Uterus (tissue), 2 donors: ENCODE measurements around the gene CFAP251.

ENCODE experiments used
- POLR2A ChIP-seq, 2 donors: fragments of 450-650 bp; IDR thresholded peaks; one replicate each; pipeline ENCODE4 v1.6.1; 2016; ENCODE audit warnings: antibody characterized with exemption in 2 of 2, mild to moderate bottlenecking in 1 of 2, moderate library complexity in 1 of 2
- TF ChIP-seq, protein P1 (sequence below), 4 experiments: fragments of 200-600 bp in 2 of 4; fragments of 450-650 bp in 2 of 4; sonication (generic) in 2 of 4; IDR thresholded peaks; one replicate each; pipeline ENCODE4 v1.5.1; 2016 to 2019; ENCODE audit warnings: antibody characterized with exemption in 4 of 4, mild to moderate bottlenecking in 2 of 4, moderate library complexity in 1 of 4

DNA sequence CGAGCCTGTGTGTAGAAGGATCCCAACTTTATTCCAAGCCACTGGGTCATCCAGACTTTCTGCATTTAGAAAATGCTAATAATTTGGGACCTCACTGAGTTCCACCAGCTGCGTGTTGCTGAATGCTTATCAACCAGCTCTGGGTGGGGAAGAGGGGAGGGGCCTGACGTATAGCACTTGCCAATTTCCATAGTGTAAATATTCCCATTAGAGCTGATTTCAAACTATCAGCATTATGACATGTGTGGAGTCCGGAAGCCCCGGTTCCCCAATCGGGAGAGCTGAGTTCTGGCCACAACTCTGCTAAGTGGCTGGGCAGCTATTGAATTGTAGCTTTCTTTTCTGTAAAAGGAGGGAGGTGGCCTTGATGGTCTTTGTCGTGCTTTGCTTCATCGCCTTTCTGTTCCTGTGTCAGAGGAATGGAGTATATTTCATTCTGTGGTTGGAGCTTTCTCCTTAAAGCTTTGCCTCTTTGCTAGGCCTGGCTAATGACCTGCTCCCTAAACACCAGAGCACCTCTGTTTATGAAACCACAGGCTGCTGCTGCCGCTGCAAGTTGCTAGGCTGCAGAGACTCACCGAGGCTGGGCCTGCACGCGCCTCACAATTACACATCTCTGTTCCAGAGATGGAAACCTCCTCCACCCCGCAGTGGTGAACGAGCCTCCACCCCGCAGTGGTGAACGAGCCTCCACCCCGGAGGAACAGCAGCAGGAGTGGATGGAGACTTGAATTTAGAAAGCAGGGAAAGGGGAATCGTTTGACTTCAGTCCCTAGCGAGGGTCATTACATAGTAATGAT is 95.6 kb downstream of the CFAP251 start:
- no peak for TF ChIP-seq POLR2A (IDR thresholded peaks at IDR 0.05)
- TF ChIP-seq, protein P1, sequence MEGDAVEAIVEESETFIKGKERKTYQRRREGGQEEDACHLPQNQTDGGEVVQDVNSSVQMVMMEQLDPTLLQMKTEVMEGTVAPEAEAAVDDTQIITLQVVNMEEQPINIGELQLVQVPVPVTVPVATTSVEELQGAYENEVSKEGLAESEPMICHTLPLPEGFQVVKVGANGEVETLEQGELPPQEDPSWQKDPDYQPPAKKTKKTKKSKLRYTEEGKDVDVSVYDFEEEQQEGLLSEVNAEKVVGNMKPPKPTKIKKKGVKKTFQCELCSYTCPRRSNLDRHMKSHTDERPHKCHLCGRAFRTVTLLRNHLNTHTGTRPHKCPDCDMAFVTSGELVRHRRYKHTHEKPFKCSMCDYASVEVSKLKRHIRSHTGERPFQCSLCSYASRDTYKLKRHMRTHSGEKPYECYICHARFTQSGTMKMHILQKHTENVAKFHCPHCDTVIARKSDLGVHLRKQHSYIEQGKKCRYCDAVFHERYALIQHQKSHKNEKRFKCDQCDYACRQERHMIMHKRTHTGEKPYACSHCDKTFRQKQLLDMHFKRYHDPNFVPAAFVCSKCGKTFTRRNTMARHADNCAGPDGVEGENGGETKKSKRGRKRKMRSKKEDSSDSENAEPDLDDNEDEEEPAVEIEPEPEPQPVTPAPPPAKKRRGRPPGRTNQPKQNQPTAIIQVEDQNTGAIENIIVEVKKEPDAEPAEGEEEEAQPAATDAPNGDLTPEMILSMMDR (IDR thresholded peaks at IDR 0.05), result no peak
